Measurements from ENCODE around the gene TXK. TPM values are rescaled to one million over a fixed set of nuclear protein-coding genes. Genes with fewer than 3 reads are reported as not detected.

TXK gene
- total and polyA plus RNA-seq, 3 donors from 2014 or later = 3.1 to 5.9 (median 3.6) TPM

- no peaks in the 10 kb centered on the region for H3K27me3 ChIP-seq
- TF ChIP-seq POLR2A (IDR thresholded peaks at IDR 0.05) (no peak), CTCF (IDR thresholded peaks at IDR 0.05) (no peak)
- H3K9me3 ChIP-seq = no peaks in the 10 kb centered on the region
- no peaks in the 10 kb centered on the region for H3K4me1 ChIP-seq
- intact Hi-C loops (cut with DNase I; ENCODE audit: low total_unique reads) = no loop called here
- H3K27ac ChIP-seq = no peak overlapping the region
- H3K36me3 ChIP-seq (ENCODE audit: low read depth, missing control alignments) = no peaks in the 10 kb centered on the region
- H3K4me3 ChIP-seq = no peak overlapping the region
- DNase-seq = no peak
- 79 to 86% methylated on average over 12 of the region's 12 CpGs for WGBS, 2 donors
These were observed 102.1 kb downstream of the TXK start for GRCh38 chr4:48031802-48032525.

- no peaks in the 10 kb centered on the region for H3K4me1 ChIP-seq
- no peaks in the 10 kb centered on the region for H3K27me3 ChIP-seq
- H3K4me3 ChIP-seq = no peak overlapping the region
- TF ChIP-seq POLR2A (IDR thresholded peaks at IDR 0.05) (no peak), CTCF (IDR thresholded peaks at IDR 0.05) (no peak)
- no peaks in the 10 kb centered on the region for H3K36me3 ChIP-seq (ENCODE audit: low read depth, missing control alignments)
- no peaks in the 10 kb centered on the region for H3K9me3 ChIP-seq
- 59 to 61% methylated on average over 3 of the region's 3 CpGs for WGBS, 2 donors
- no peak overlapping the region for H3K27ac ChIP-seq
- intact Hi-C loops (cut with DNase I; ENCODE audit: low total_unique reads) = no loop called here
- DNase-seq = no peak
These were observed 103.6 kb downstream of the TXK start for GRCh38 chr4:48030470-48030869.

GRCh38 chr4:48028696-48029095 is 105.4 kb downstream of the TXK start:
- H3K4me1 ChIP-seq = no peaks in the 10 kb centered on the region
- WGBS, 2 donors = 29 to 57% methylated on average over 2 of the region's 2 CpGs
- DNase-seq = no peak
- intact Hi-C loops (cut with DNase I; ENCODE audit: low total_unique reads) = no loop called here
- no peaks in the 10 kb centered on the region for H3K9me3 ChIP-seq
- TF ChIP-seq POLR2A (IDR thresholded peaks at IDR 0.05) = no peak
- no peak overlapping the region for H3K27ac ChIP-seq
- no peaks in the 10 kb centered on the region for H3K36me3 ChIP-seq (ENCODE audit: low read depth, missing control alignments)
- no peak overlapping the region for H3K4me3 ChIP-seq
- H3K27me3 ChIP-seq = no peaks in the 10 kb centered on the region

GRCh38 chr4:48027653-48028052 is 106.4 kb downstream of the TXK start:
- intact Hi-C loops (cut with DNase I; ENCODE audit: low total_unique reads) = no loop called here
- no peak for TF ChIP-seq CTCF (IDR thresholded peaks at IDR 0.05)
- no peak for TF ChIP-seq POLR2A (IDR thresholded peaks at IDR 0.05)
- H3K27ac ChIP-seq = no peak overlapping the region
- H3K4me1 ChIP-seq = no peaks in the 10 kb centered on the region
- no peaks in the 10 kb centered on the region for H3K27me3 ChIP-seq
- no peaks in the 10 kb centered on the region for H3K9me3 ChIP-seq
- no peaks in the 10 kb centered on the region for H3K36me3 ChIP-seq (ENCODE audit: low read depth, missing control alignments)
- DNase-seq = no peak
- no peak overlapping the region for H3K4me3 ChIP-seq

- no peaks in the 10 kb centered on the region for H3K36me3 ChIP-seq (ENCODE audit: low read depth, missing control alignments)
- no peak overlapping the region for H3K27ac ChIP-seq
- no peaks in the 10 kb centered on the region for H3K9me3 ChIP-seq
- 36 to 53% methylated on average over 2 of the region's 2 CpGs for WGBS, 2 donors
- no peak for DNase-seq
- H3K27me3 ChIP-seq = no peaks in the 10 kb centered on the region
- no peaks in the 10 kb centered on the region for H3K4me1 ChIP-seq
- TF ChIP-seq POLR2A (IDR thresholded peaks at IDR 0.05) (no peak), CTCF (IDR thresholded peaks at IDR 0.05) (no peak)
- H3K4me3 ChIP-seq = no peak overlapping the region
- intact Hi-C loops (cut with DNase I; ENCODE audit: low total_unique reads) = no loop called here
These were observed 109.0 kb downstream of the TXK start for GRCh38 chr4:48025005-48025404.
